Activated CD8-positive, alpha-beta memory T cell treated with anti-CD3 and anti-CD28 coated beads, Interleukin-2, amount 50 U/mL, for 24 hours (primary cell): ENCODE results near the gene TUBA3E.
"Not testable (repeated sequence)": the region's sequence is repeated elsewhere in the genome, so short reads cannot be mapped to it uniquely, and the experiment has no call there.

Experiments
- DNase-seq: peaks from one replicate; pipeline ENCODE4 v3.0.0-alpha.2; 2020; ENCODE audit errors: extremely low read depth

The TUBA3E gene

GRCh38 chr2:130162486-130162885 lies 35.8 kb downstream of the TUBA3E start:
- not testable (repeated sequence) for DNase-seq

GRCh38 chr2:130160838-130161705 lies 37.2 kb downstream of the TUBA3E start:
- not testable (repeated sequence) for DNase-seq

GRCh38 chr2:130160131-130160530 lies 38.1 kb downstream of the TUBA3E start:
- no peak for DNase-seq

GRCh38 chr2:130159376-130159775 lies 38.9 kb downstream of the TUBA3E start:
- DNase-seq, result not testable (repeated sequence)

GRCh38 chr2:130158631-130159030 lies 39.6 kb downstream of the TUBA3E start:
- no peak for DNase-seq

GRCh38 chr2:130157825-130158514 lies 40.3 kb downstream of the TUBA3E start:
- DNase-seq, result not testable (repeated sequence)

- DNase-seq, result not testable (repeated sequence)
These were observed 40.9 kb downstream of the TUBA3E start for GRCh38 chr2:130157354-130157753.

- no peak for DNase-seq
These were observed 41.6 kb downstream of the TUBA3E start for GRCh38 chr2:130156624-130157004.

GRCh38 chr2:130155956-130156623 lies 42.1 kb downstream of the TUBA3E start:
- not testable (repeated sequence) for DNase-seq

- DNase-seq, result no peak
These were observed 43.2 kb downstream of the TUBA3E start for GRCh38 chr2:130154773-130155765.

GRCh38 chr2:130154423-130154770 lies 43.8 kb downstream of the TUBA3E start:
- not testable (repeated sequence) for DNase-seq

GRCh38 chr2:130153721-130154422 lies 44.4 kb downstream of the TUBA3E start:
- DNase-seq, result not testable (repeated sequence)

- no peak for DNase-seq
These were observed 45.2 kb downstream of the TUBA3E start for GRCh38 chr2:130152816-130153595.

GRCh38 chr2:130152136-130152815 lies 46.0 kb downstream of the TUBA3E start:
- DNase-seq, result not testable (repeated sequence)

- DNase-seq, result not testable (repeated sequence)
These were observed 47.1 kb downstream of the TUBA3E start for GRCh38 chr2:130151145-130151512.

- DNase-seq, result no peak
These were observed 47.8 kb downstream of the TUBA3E start for GRCh38 chr2:130150181-130151144.

GRCh38 chr2:130148515-130148914 lies 49.7 kb downstream of the TUBA3E start:
- DNase-seq, result not testable (repeated sequence)

GRCh38 chr2:130145006-130145414 lies 53.2 kb downstream of the TUBA3E start, which contains the start of gene CCDC74B:
Gene CCDC74B, minus strand, starts transcription at chr2:130145112. Its CDS starts 116 bp downstream, at chr2:130144996.
- not testable (repeated sequence) for DNase-seq
